Uterus (tissue), 4 donors: ENCODE measurements around the gene PTPRN2. TPM values are rescaled to one million over a fixed set of nuclear protein-coding genes. Genes with fewer than 3 reads are reported as not detected.

Experiments
- DNase-seq, 2 donors: peaks; one replicate each; pipeline ENCODE4 v3.0.0-alpha.2; 2019 to 2020
- H3K27ac ChIP-seq, 2 donors: fragments of 200-600 bp; sonication (generic); 1 replicate in 1 of 2; 2 replicates in 1 of 2; pipeline ENCODE4 v1.5.1; 2016 to 2018
- H3K27me3 ChIP-seq, 2 donors: fragments of 200-600 bp; sonication (generic); one replicate each; pipeline ENCODE4 v1.5.1; 2018 to 2019; ENCODE audit warnings: control low read depth in 1 of 2
- H3K36me3 ChIP-seq, 2 donors: fragments of 200-600 bp; sonication (generic); one replicate each; pipeline ENCODE4 v1.5.1; 2019; ENCODE audit warnings: control low read depth in 1 of 2
- H3K4me1 ChIP-seq, 2 donors: fragments of 200-600 bp; sonication (generic); one replicate each; pipeline ENCODE4 v1.5.1; 2018 to 2019; ENCODE audit warnings: control low read depth in 1 of 2
- H3K4me3 ChIP-seq, 2 donors: fragments of 200-600 bp; sonication (generic); 1 replicate in 1 of 2; 2 replicates in 1 of 2; pipeline ENCODE4 v1.5.1; 2018 to 2019; ENCODE audit warnings: mild to moderate bottlenecking in 1 of 2
- H3K9me3 ChIP-seq, 2 donors: fragments of 200-600 bp; sonication (generic); one replicate each; pipeline ENCODE4 v1.5.1; 2019; ENCODE audit warnings: control low read depth in 1 of 2
- POLR2A ChIP-seq, 2 donors: fragments of 450-650 bp; IDR thresholded peaks; one replicate each; pipeline ENCODE4 v1.6.1; 2016; ENCODE audit warnings: antibody characterized with exemption in 2 of 2, mild to moderate bottlenecking in 1 of 2, moderate library complexity in 1 of 2
- intact Hi-C: fragments of 100-400 bp; cut with DNase I; formaldehyde crosslinking; loops from one replicate; pipeline ENCODE4 v1.15.1; 2023; ENCODE audit warnings: low total_unique reads
- total RNA-seq, 4 donors: library from RNA; depleted of rRNA in 3 of 4; stranded (reverse); fragments of >200 nt in 3 of 4; gene quantifications; one replicate each; pipeline versions ENCODE4 v1.1.0 to v1.2.4, GENCODE V29; 2014 to 2023
- TF ChIP-seq, protein P1 (sequence below), 4 experiments: fragments of 200-600 bp in 2 of 4; fragments of 450-650 bp in 2 of 4; sonication (generic) in 2 of 4; IDR thresholded peaks; one replicate each; pipeline ENCODE4 v1.5.1; 2016 to 2019; ENCODE audit warnings: antibody characterized with exemption in 4 of 4, mild to moderate bottlenecking in 2 of 4, moderate library complexity in 1 of 4
- donor health status: DM: yes; HTN: yes; CAD: no.

Gene PTPRN2
- total RNA-seq, 4 donors from 2014 or later = 1.2 to 5.2 (median 2.3) TPM

GRCh38 chr7:158192184-158192835 lies 395.3 kb downstream of the PTPRN2 start:
- Histone ChIP-seq H3K9me3 (no peaks in the 10 kb centered on the region), H3K4me3 (no peak overlapping the region), H3K27ac (no peak overlapping the region), H3K36me3 (no peaks in the 10 kb centered on the region), H3K4me1 (no peaks in the 10 kb centered on the region), H3K27me3 (no peaks in the 10 kb centered on the region)
- TF ChIP-seq, protein P1, sequence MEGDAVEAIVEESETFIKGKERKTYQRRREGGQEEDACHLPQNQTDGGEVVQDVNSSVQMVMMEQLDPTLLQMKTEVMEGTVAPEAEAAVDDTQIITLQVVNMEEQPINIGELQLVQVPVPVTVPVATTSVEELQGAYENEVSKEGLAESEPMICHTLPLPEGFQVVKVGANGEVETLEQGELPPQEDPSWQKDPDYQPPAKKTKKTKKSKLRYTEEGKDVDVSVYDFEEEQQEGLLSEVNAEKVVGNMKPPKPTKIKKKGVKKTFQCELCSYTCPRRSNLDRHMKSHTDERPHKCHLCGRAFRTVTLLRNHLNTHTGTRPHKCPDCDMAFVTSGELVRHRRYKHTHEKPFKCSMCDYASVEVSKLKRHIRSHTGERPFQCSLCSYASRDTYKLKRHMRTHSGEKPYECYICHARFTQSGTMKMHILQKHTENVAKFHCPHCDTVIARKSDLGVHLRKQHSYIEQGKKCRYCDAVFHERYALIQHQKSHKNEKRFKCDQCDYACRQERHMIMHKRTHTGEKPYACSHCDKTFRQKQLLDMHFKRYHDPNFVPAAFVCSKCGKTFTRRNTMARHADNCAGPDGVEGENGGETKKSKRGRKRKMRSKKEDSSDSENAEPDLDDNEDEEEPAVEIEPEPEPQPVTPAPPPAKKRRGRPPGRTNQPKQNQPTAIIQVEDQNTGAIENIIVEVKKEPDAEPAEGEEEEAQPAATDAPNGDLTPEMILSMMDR (IDR thresholded peaks at IDR 0.05) = no peak
- TF ChIP-seq POLR2A (IDR thresholded peaks at IDR 0.05) = no peak
- intact Hi-C loops = no loop called here
- DNase-seq = no peak

- Histone ChIP-seq H3K4me3 (no peak overlapping the region), H3K27ac (no peak overlapping the region), H3K4me1 (no peaks in the 10 kb centered on the region), H3K9me3 (no peaks in the 10 kb centered on the region), H3K36me3 (no peaks in the 10 kb centered on the region), H3K27me3 (no peaks in the 10 kb centered on the region)
- intact Hi-C loops = no loop called here
- TF ChIP-seq, protein P1 (IDR thresholded peaks at IDR 0.05) = no peak
- no peak for TF ChIP-seq POLR2A (IDR thresholded peaks at IDR 0.05)
- no peak for DNase-seq
Observed at GRCh38 chr7:158191671-158192070, 396.0 kb downstream of the PTPRN2 start.

GRCh38 chr7:158190756-158191155 lies 396.9 kb downstream of the PTPRN2 start:
- Histone ChIP-seq H3K36me3 (no peaks in the 10 kb centered on the region), H3K4me3 (no peak overlapping the region), H3K9me3 (no peaks in the 10 kb centered on the region), H3K4me1 (no peaks in the 10 kb centered on the region), H3K27ac (no peak overlapping the region), H3K27me3 (no peaks in the 10 kb centered on the region)
- TF ChIP-seq, protein P1 (IDR thresholded peaks at IDR 0.05) = no peak
- no peak for TF ChIP-seq POLR2A (IDR thresholded peaks at IDR 0.05)
- no peak for DNase-seq
- intact Hi-C loops = no loop called here

DNA sequence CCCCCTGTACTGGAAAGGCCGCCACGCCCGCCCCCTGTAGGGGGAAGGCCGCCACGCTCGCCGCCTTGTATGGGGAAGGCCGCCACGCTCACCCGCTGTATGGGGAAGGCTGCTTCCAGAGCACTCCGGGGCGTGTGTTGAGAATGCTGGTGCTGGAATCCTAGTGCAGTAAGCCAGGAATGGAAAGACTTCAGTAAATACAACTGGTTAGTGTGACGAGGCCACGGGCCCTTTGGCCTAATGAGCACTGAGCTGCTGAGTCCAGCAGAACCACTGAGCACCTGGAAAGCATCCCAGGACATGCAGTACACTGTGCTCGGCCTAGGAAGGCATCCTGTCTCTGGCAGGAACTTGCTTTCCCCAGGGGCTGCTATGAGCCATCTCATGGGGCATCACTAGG lies 398.9 kb downstream of the PTPRN2 start:
- Histone ChIP-seq H3K27ac (no peak overlapping the region), H3K9me3 (no peaks in the 10 kb centered on the region), H3K27me3 (no peaks in the 10 kb centered on the region), H3K4me3 (no peak overlapping the region), H3K4me1 (no peaks in the 10 kb centered on the region), H3K36me3 (no peaks in the 10 kb centered on the region)
- TF ChIP-seq, protein P1 (IDR thresholded peaks at IDR 0.05) = no peak
- no peak for TF ChIP-seq POLR2A (IDR thresholded peaks at IDR 0.05)
- intact Hi-C loops = no loop called here
- no peak for DNase-seq

DNA sequence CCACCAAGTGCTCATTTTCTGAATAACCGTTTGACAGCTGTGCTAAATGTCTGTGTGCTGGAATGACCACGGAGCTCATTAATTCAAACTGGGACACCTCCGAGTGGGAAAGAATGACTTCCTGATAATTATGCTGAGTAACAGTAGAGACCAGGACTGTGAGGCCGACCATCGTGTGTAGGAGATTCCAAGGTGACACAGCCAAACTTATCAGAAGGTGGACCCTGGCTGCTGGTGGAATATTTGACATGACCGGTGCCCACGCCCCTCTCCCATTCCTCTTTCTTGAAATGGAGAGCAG lies 400.0 kb downstream of the PTPRN2 start:
- Histone ChIP-seq H3K36me3 (no peaks in the 10 kb centered on the region), H3K27ac (no peak overlapping the region), H3K27me3 (no peaks in the 10 kb centered on the region), H3K4me1 (no peaks in the 10 kb centered on the region), H3K4me3 (no peak overlapping the region), H3K9me3 (no peaks in the 10 kb centered on the region)
- intact Hi-C loops = no loop called here
- no peak for DNase-seq
- no peak for TF ChIP-seq POLR2A (IDR thresholded peaks at IDR 0.05)
- TF ChIP-seq, protein P1 (IDR thresholded peaks at IDR 0.05) = no peak
